HCT116 (cell line): ENCODE results near the gene SEMA4A. TPM values are rescaled to one million over a fixed set of nuclear protein-coding genes. Genes with fewer than 3 reads are reported as not detected.
A peak's percentile ranks its signal among the peaks of the same experiment; 100 is the strongest.

Experiments used
- ATAC-seq: fragments of 200-7000 bp; cut with Tn5 transposase; 2 replicates; pipeline ENCODE4 v1.9.1; 2020; ENCODE audit warnings: mild to moderate bottlenecking, moderate library complexity
- BruUV-seq: library from RNA; stranded (reverse); fragments of 400-500 nt; replicated peaks from 2 replicates; lab custom pipeline; 2021; lab: Mats Ljungman, UMichigan
- CTCF ChIA-PET: fragments of 300-600 bp; sonication (Branson Sonifier 250); formaldehyde crosslinking; loops from one replicate; lab custom pipeline; 2021; ENCODE audit warnings: antibody characterized with exemption; lab: Charles Lee
- POLR2A ChIA-PET: fragments of 300-600, 350-600 bp; sonication (Branson Sonifier 250); formaldehyde crosslinking; loops from one replicate; lab custom pipeline; 2021; ENCODE audit warnings: antibody characterized with exemption; lab: Charles Lee
- RAD21 ChIA-PET, 2 experiments: fragments of 300-600 bp; sonication (Branson Sonifier 250); formaldehyde crosslinking; loops; one replicate each; lab custom pipeline; 2023; ENCODE audit warnings: low total read pairs in 2 of 2; ENCODE audit not compliant: uncharacterized antibody in 2 of 2, unreplicated experiment in 2 of 2, low non-redundant PET in 1 of 2; lab: Charles Lee
- DNase-seq: peaks from one replicate; pipeline ENCODE4 v3.0.0-alpha.2; 2010; ENCODE audit warnings: low read depth, low spot score
- H2AFZ ChIP-seq: fragments of 200-600 bp; shearing (Covaris generic), sonication (generic); 2 replicates; pipeline ENCODE4 v1.6.1; 2017; ENCODE audit warnings: low read depth, mixed run types, mixed read lengths, antibody characterized with exemption, low read length; ENCODE audit not compliant: poor library complexity, severe bottlenecking
- H3K27ac ChIP-seq: 2 replicates; pipeline ENCODE4 v1.5.1; 2012; ENCODE audit warnings: low read depth, low read length
- H3K27me3 ChIP-seq: fragments of 200-600 bp; sonication (generic); 2 replicates; pipeline ENCODE4 v1.6.1; 2016; ENCODE audit warnings: mixed run types, low read length, mixed read lengths; ENCODE audit not compliant: insufficient read depth
- H3K36me3 ChIP-seq, 2 experiments: fragments of 200-500 bp in 1 of 2; fragments of 200-600 bp in 1 of 2; sonication (Bioruptor generic) in 1 of 2; sonication (generic) in 1 of 2; 2 replicates each; pipeline versions ENCODE4 v1.5.1 to v1.6.1; 2014 to 2016; ENCODE audit warnings: low read length in 2 of 2, inconsistent platforms in 1 of 2, mixed read lengths in 1 of 2, mixed run types in 1 of 2; ENCODE audit not compliant: insufficient read depth in 2 of 2, control insufficient read depth in 1 of 2
- H3K4me1 ChIP-seq, 2 experiments: fragments of 200-600 bp in 1 of 2; sonication (generic) in 1 of 2; 2 replicates each; pipeline versions ENCODE4 v1.5.1 to v1.6.1; 2012 to 2017; ENCODE audit warnings: low read length in 2 of 2, inconsistent platforms in 1 of 2, mild to moderate bottlenecking in 1 of 2, mixed read lengths in 1 of 2, mixed run types in 1 of 2, moderate library complexity in 1 of 2; ENCODE audit not compliant: insufficient read depth in 2 of 2, control insufficient read depth in 1 of 2
- H3K4me2 ChIP-seq: fragments of 200-600 bp; sonication (generic); 2 replicates; pipeline ENCODE4 v1.6.1; 2017; ENCODE audit warnings: mixed run types, low read length, mixed read lengths
- H3K4me3 ChIP-seq, 2 experiments: fragments of 200-600 bp in 1 of 2; sonication (generic) in 1 of 2; replicated peaks in 1 of 2; 2 replicates each; pipeline ENCODE4 v1.5.1; 2011 to 2016; ENCODE audit warnings: low read length in 2 of 2, control low read depth in 1 of 2, low read depth in 1 of 2, mild to moderate bottlenecking in 1 of 2, mixed read lengths in 1 of 2, mixed run types in 1 of 2
- H3K79me2 ChIP-seq: fragments of 200-600 bp; sonication (generic); 2 replicates; pipeline ENCODE4 v1.6.1; 2017; ENCODE audit warnings: mild to moderate bottlenecking, mixed run types, low read length, moderate library complexity, mixed read lengths; ENCODE audit not compliant: insufficient read depth
- H3K9ac ChIP-seq: fragments of 200-600 bp; sonication (generic); 2 replicates; pipeline ENCODE4 v1.6.1; 2016; ENCODE audit warnings: low read length, mixed read lengths
- H3K9me2 ChIP-seq: fragments of 200-600 bp; sonication (generic), shearing (Covaris generic); 2 replicates; pipeline ENCODE4 v1.6.1; 2017; ENCODE audit warnings: mixed run types, mild to moderate bottlenecking, moderate library complexity; ENCODE audit not compliant: insufficient read depth
- H3K9me3 ChIP-seq, 2 experiments: fragments of 200-500 bp in 1 of 2; fragments of 200-600 bp in 1 of 2; sonication (Bioruptor generic) in 1 of 2; sonication (generic) in 1 of 2; 2 replicates each; pipeline ENCODE4 v1.6.1; 2014 to 2017; ENCODE audit warnings: low read length in 2 of 2, mixed read lengths in 2 of 2, inconsistent platforms in 1 of 2, low read depth in 1 of 2, mild to moderate bottlenecking in 1 of 2, mixed run types in 1 of 2, moderate library complexity in 1 of 2; ENCODE audit not compliant: control insufficient read depth in 1 of 2, insufficient read depth in 1 of 2
- H4K20me1 ChIP-seq: fragments of 200-600 bp; sonication (generic), shearing (Covaris generic); 2 replicates; pipeline ENCODE4 v1.6.1; 2017; ENCODE audit warnings: mixed run types, mild to moderate bottlenecking, moderate library complexity; ENCODE audit not compliant: insufficient read depth
- CBX3 ChIP-seq: IDR thresholded peaks from 2 replicates; pipeline ENCODE4 v1.6.1; 2012; ENCODE audit warnings: low read depth
- EGR1 ChIP-seq: IDR thresholded peaks from 2 replicates; pipeline ENCODE4 v1.6.1; 2012; ENCODE audit warnings: low read depth
- ELF1 ChIP-seq: IDR thresholded peaks from 2 replicates; pipeline ENCODE4 v1.6.1; 2012; ENCODE audit warnings: low read depth, borderline replicate concordance
- FOSL1 ChIP-seq: IDR thresholded peaks from 2 replicates; pipeline ENCODE4 v1.6.1; 2012; ENCODE audit warnings: low read depth
- POLR2A ChIP-seq: IDR thresholded peaks from 2 replicates; pipeline ENCODE4 v1.7.0; 2011; ENCODE audit warnings: borderline replicate concordance; ENCODE audit not compliant: insufficient read depth, insufficient read length; ENCODE audit errors: extremely low read depth
- POLR2AphosphoS5 ChIP-seq: IDR thresholded peaks from 2 replicates; pipeline ENCODE4 v1.6.1; 2011; ENCODE audit warnings: mild to moderate bottlenecking, low read depth, low read length, moderate library complexity
- YY1 ChIP-seq: IDR thresholded peaks from 2 replicates; pipeline ENCODE4 v1.6.1; 2011; ENCODE audit warnings: low read length, low read depth, moderate library complexity, mild to moderate bottlenecking; ENCODE audit not compliant: insufficient replicate concordance; ENCODE audit errors: extremely low read depth
- ZFX ChIP-seq: fragments of 450-650 bp; IDR thresholded peaks from 2 replicates; pipeline ENCODE4 v1.6.1; 2017
- ZNF274 ChIP-seq: fragments of 200-500 bp; sonication (Bioruptor generic); IDR thresholded peaks from 2 replicates; pipeline ENCODE4 v1.6.1; 2014; ENCODE audit warnings: mild to moderate bottlenecking, low read depth, low read length, inconsistent platforms
- intact Hi-C: fragments of 100-400 bp; cut with micrococcal nuclease; formaldehyde crosslinking; loops from 2 replicates; pipeline ENCODE4 v1.10.0; 2022
- total RNA-seq: library from RNA; stranded (reverse); gene quantifications from one replicate; pipeline ENCODE4 v1.2.1, GENCODE V29; 2021; ENCODE audit not compliant: unreplicated experiment
- TF ChIP-seq, protein P1 (sequence below), 3 experiments: fragments of 200-600 bp in 1 of 3; sonication (generic) in 1 of 3; IDR thresholded peaks in 2 of 3; conservative IDR thresholded peaks in 1 of 3; 2 replicates each; pipeline ENCODE4 v1.5.1; 2012 to 2017; ENCODE audit warnings: low read depth in 2 of 3, low read length in 2 of 3, antibody characterized with exemption in 1 of 3, borderline replicate concordance in 1 of 3, control low read depth in 1 of 3, mild to moderate bottlenecking in 1 of 3, mixed read lengths in 1 of 3, mixed run types in 1 of 3, moderate library complexity in 1 of 3; ENCODE audit not compliant: insufficient read depth in 1 of 3
- TF ChIP-seq, protein P2 (sequence below): IDR thresholded peaks from 2 replicates; pipeline ENCODE4 v1.6.1; 2012
- TF ChIP-seq, protein P3 (sequence below): IDR thresholded peaks from 2 replicates; pipeline ENCODE4 v1.6.1; 2012; ENCODE audit warnings: low read depth

The SEMA4A gene
- total RNA-seq, 1 experiment from 2014 or later: 0.39 TPM

DNA sequence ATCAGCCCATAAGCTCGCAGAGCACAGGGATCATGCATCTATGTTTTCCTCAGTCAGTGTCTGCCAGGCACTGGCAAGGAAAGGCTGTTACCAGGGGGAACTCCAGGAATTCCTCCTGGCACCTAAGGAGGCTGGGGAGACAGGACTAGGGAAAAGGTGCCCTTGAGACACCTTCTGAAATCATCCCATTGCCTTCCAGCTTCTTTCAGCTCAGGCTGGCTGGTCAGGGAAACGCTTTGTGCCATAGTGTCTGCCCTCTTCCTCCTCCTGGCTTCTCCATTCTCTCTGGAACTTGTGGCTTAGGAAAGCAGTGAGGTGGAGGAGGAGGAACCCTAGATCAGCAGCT lies 25.1 kb upstream of the SEMA4A start:
- BruUV-seq: no TSS peak
- CTCF ChIA-PET: interaction anchor here (0.8 to 8.4 kb wide), 7 partner anchors 12 to 62 kb away, joined by 3 to 189 read pairs (median 4); no protein-coding TSS in a partner anchor
- Histone ChIP-seq H3K4me2 (peak overlapping the region; percentile 90), H3K4me1 (peaks cover 53 to 77% of the 10 kb centered on the region in 2 experiments), H3K27ac (peak overlapping the region; percentile 95), H3K9me2 (no peaks in the 10 kb centered on the region), H3K79me2 (peaks cover 96% of the 10 kb centered on the region), H3K27me3 (no peaks in the 10 kb centered on the region), H4K20me1 (no peaks in the 10 kb centered on the region), H3K9ac (peak overlapping the region; percentile 75), H3K4me3 (peak overlapping the region in 1 of 2 experiments; percentile 1; a peak in 1 of 4 replicates), H2AFZ (no peak overlapping the region), H3K9me3 (no peaks in the 10 kb centered on the region), H3K36me3 (peaks cover 17 to 26% of the 10 kb centered on the region in 2 experiments)
- DNase-seq: no peak
- POLR2A ChIA-PET: interaction anchor here (1.3 to 2.8 kb wide), 6 partner anchors 12 to 84 kb away, joined by 4 to 42 read pairs (median 8); partner anchors contain the start of gene PMF1
- TF ChIP-seq POLR2AphosphoS5: no peak
- TF ChIP-seq ZNF274: no peak
- TF ChIP-seq, protein P1, sequence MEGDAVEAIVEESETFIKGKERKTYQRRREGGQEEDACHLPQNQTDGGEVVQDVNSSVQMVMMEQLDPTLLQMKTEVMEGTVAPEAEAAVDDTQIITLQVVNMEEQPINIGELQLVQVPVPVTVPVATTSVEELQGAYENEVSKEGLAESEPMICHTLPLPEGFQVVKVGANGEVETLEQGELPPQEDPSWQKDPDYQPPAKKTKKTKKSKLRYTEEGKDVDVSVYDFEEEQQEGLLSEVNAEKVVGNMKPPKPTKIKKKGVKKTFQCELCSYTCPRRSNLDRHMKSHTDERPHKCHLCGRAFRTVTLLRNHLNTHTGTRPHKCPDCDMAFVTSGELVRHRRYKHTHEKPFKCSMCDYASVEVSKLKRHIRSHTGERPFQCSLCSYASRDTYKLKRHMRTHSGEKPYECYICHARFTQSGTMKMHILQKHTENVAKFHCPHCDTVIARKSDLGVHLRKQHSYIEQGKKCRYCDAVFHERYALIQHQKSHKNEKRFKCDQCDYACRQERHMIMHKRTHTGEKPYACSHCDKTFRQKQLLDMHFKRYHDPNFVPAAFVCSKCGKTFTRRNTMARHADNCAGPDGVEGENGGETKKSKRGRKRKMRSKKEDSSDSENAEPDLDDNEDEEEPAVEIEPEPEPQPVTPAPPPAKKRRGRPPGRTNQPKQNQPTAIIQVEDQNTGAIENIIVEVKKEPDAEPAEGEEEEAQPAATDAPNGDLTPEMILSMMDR (IDR thresholded peaks at IDR 0.05 in 2 of 3, conservative IDR thresholded peaks at IDR 0.05 in 1 of 3; ENCODE audit: borderline replicate concordance in 1 of 3, insufficient read depth in 1 of 3, low read depth in 2 of 3, low read length in 2 of 3): no peak
- TF ChIP-seq, protein P2, sequence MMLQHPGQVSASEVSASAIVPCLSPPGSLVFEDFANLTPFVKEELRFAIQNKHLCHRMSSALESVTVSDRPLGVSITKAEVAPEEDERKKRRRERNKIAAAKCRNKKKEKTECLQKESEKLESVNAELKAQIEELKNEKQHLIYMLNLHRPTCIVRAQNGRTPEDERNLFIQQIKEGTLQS: no peak
- TF ChIP-seq ZFX: no peak
- TF ChIP-seq YY1: no peak
- no peak for TF ChIP-seq POLR2A
- TF ChIP-seq, protein P3, sequence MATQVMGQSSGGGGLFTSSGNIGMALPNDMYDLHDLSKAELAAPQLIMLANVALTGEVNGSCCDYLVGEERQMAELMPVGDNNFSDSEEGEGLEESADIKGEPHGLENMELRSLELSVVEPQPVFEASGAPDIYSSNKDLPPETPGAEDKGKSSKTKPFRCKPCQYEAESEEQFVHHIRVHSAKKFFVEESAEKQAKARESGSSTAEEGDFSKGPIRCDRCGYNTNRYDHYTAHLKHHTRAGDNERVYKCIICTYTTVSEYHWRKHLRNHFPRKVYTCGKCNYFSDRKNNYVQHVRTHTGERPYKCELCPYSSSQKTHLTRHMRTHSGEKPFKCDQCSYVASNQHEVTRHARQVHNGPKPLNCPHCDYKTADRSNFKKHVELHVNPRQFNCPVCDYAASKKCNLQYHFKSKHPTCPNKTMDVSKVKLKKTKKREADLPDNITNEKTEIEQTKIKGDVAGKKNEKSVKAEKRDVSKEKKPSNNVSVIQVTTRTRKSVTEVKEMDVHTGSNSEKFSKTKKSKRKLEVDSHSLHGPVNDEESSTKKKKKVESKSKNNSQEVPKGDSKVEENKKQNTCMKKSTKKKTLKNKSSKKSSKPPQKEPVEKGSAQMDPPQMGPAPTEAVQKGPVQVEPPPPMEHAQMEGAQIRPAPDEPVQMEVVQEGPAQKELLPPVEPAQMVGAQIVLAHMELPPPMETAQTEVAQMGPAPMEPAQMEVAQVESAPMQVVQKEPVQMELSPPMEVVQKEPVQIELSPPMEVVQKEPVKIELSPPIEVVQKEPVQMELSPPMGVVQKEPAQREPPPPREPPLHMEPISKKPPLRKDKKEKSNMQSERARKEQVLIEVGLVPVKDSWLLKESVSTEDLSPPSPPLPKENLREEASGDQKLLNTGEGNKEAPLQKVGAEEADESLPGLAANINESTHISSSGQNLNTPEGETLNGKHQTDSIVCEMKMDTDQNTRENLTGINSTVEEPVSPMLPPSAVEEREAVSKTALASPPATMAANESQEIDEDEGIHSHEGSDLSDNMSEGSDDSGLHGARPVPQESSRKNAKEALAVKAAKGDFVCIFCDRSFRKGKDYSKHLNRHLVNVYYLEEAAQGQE: no peak
- TF ChIP-seq ELF1: no peak
- TF ChIP-seq FOSL1: no peak
- TF ChIP-seq EGR1: no peak
- no peak for TF ChIP-seq CBX3
- no peak for ATAC-seq
- intact Hi-C loops: no loop called here
- RAD21 ChIA-PET: interaction anchor here (3.4 to 4.7 kb wide), 3 partner anchors 25 to 32 kb away, joined by 14 to 43 read pairs (median 32); no protein-coding TSS in a partner anchor
